Stimulated activated CD4-positive, alpha-beta T cell treated with anti-CD3 and anti-CD28 coated beads, Interleukin-1b, Interleukin-23, amount 100 ng/mL, for 24 hours (primary cell): ENCODE data around the gene RAN.
"Not testable (repeated sequence)": the region's sequence is repeated elsewhere in the genome, so short reads cannot be mapped to it uniquely, and the experiment has no call there.

ENCODE experiments used
- DNase-seq, 4 experiments: peaks; one replicate each; pipeline ENCODE4 v3.0.0-alpha.2; 2020; ENCODE audit warnings: low read depth in 4 of 4, low spot score in 1 of 4

Gene RAN

DNA sequence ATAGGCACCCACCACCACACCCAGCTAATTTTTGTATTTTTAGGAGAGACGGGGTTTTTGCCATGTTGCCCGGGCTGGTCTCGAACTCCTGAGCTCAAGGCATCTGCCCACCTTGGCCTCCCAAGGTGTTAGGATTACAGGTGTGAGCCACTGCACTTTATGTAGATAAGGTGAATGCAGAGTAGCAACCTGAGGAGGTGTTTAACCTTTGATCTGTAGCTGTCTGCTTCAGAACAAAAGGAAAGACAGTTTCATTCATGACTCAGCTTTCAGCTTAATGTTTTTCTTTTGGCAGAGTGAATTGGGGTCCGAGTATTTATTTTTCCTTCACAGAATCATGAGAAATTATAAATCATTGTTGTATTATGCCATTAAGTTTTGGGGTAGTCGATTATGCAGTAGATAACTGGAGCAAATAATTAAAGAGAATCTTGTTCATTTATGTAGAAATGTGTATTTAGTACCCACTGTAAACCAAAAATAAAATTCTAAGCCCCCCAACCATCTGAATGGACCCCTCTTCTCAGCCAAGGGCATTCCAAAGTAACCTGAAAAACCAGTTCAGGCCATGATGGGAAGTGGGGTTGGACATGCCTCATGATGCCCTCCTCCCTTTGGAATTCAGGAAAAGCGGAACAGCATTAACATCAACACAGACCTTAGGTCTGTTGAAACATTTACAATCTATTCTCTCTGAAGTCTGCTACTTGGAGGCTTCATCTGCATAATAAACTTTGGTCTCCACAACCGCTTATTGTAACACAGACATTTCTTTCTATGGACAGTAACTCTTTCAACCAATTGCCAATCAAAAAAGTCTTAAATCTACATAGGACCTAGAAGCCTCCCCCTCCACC is 22.1 kb upstream of the RAN start:
- no peak for DNase-seq

DNA sequence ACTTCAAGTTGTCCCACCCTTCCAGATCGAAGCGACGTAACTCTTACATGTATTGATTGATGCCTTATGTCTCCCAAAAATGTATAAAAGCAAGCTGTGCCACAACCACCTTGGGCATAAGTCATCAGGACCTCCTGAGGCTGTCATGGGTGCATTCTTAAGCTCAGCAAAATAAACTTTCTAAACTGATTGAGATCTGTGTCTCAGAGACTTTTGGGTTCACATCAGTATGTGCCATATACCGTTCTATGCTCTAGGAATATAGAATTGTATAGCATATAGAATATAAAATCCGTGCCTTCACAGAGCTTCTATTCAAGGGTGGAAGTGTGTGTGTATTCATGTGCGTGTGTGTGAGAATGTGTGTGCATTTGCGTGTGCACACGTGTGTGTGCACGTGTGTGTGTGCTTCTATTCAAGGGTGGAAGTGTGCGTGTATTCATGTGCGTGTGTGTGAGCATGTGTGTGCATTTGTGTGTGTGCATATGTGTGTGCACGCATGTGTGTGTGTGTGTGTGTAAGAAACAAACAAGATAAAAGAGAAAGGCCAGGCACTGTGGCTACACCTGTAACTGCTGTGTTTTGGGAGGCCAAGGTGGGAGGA is 21.3 kb upstream of the RAN start:
- no peak for DNase-seq

DNA sequence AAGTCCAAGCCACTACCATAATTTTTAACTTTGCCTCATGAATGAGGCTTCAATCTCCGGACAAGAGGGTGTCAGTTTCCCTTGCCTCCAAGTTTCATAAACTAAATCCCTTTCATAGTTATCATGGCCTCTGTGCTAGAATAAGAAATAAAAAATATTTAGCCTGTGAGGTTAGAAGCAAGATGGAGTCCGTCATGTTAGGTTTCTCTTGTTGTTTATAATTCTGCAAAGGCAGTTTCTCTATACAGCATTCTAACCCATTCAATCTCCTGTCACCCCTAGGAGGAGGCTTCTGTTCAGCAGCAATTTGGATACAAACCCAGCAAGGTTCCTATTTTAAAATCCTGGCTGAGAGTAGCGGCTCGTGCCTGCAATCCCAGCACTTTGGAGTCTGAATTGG is 15.8 kb upstream of the RAN start:
- no peak for DNase-seq

DNA sequence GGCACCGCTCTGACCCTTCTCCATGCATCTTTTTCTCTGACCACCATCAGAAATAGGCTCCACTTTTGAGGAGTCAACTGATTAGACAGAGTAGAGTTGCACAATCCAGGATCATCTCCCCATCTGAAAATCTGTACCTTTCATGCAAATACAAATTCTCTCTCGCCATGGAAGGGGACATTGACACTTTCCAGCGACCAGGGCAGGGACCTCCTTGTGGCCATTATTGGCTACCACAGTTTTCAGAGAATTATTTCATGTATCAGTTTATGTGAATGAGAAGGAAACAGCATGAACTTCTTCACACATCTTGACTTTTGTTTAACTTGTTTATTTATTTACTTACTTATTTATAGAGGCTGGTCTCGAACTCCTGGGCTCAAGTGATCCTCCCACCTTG is 13.8 kb upstream of the RAN start:
- no peak for DNase-seq

DNA sequence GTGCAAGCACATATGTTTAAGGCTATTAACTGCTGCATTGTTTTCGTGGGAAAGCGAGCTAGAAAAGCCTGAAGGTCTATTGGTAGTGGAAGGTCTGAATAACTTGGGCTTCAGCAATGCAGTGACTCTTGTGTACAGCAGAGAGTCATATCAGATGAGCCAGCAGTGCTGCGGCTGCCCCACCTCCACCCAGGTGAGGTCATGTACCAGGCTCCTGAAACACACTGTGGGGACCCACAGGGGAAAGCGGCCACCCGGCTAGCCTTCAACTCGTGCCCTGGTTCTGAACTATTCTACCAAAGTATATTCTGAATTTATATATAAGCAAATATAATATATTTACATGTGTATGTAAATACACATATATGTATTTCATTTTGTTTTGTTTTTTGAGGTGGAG is 12.7 kb upstream of the RAN start:
- no peak for DNase-seq

DNA sequence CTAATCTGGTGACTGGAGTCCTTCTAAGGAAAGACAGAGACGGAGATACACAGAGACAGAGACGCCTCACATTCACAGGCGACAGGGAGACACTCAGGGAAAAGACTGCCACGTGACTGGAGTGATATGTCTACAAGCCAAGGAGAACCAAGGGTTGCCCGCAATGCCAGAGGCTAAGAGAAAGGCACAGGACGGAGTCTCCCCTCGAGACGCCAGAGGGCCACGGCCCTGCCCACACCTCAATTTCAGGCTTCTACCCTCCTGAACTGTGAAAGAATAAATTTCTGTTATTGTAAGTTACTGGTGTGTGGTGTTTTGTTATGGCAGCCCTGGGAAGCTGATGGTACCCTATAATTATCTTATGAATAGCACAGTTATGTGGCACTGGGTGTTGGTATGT is 11.6 kb upstream of the RAN start:
- DNase-seq = no peak

DNA sequence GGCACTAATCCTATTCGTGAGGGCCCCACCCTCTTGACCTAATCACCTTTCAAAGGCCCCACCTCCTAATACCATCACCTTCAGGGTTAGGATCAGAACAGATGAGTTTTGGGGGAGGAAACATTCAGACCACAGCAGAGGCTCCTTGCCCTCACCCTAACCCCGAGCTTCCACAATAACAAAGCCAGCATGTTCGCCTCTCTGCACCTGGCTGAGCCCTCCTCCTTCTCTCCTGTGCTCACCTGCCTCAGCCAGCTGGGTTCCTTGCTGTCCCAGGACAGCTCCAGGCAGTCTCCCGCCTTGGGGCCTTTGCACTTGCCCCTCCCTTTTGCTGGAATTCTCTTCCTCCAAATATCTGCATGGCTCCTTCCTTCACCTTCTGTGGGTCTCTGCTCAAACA is 9.7 kb upstream of the RAN start:
- no peak for DNase-seq

DNA sequence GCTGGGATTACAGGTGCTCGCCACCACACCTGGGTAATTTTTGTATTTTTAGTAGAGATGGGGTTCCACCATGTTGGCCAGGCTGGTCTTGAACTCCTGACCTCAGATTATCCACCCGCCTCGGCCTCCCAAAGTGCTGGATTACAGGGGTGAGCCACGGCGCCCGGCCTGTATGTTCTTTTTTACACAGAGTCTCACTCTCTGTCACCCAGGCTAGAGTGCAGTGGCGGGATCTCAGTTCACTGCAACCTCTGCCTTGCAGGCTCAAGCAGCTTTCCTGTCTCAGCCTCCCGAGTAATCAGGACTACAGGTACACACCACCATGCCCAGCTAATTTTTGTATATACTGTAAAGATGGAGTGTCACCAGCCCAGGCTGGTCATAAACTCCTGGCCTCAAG is 9.1 kb upstream of the RAN start:
- DNase-seq = not testable (repeated sequence)

DNA sequence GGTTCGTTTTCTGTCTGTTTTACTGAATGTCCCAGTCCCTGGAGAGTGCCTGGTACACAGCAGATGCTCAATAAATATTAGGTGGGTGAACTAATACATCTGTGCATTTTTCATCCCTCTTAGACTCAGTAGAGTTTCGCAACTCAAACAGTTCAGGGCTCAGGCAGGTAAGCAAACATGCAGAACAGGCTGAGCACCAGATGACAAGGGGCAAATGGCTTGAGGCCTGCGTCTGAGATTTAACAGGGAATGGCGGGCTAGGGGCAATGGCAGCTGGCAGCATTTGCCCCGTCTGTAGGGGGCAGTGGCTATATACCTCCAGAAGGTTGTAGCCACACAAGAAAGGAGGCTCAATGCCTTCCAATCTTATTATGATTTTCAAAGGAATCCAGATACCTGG is 8.6 kb upstream of the RAN start:
- DNase-seq = no peak

DNA sequence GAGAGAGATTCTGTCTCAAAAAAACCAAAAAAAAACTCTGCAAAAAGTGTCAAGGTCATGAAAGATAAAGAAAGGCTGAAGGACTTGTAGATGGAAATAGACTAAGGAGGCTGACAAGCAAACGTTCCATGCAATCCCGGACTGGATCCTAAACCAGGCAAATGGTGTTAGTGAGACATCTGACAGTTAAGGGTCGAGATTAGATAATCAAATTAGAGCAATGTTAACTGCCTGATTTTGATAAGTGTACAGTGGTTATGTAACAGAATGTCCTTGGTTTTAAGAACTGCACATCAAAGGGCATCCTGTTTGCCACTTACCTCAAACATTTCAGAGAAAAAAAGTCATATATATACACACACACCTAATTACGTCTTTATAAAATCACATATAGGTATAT is 3.5 kb upstream of the RAN start:
- DNase-seq = no peak

DNA sequence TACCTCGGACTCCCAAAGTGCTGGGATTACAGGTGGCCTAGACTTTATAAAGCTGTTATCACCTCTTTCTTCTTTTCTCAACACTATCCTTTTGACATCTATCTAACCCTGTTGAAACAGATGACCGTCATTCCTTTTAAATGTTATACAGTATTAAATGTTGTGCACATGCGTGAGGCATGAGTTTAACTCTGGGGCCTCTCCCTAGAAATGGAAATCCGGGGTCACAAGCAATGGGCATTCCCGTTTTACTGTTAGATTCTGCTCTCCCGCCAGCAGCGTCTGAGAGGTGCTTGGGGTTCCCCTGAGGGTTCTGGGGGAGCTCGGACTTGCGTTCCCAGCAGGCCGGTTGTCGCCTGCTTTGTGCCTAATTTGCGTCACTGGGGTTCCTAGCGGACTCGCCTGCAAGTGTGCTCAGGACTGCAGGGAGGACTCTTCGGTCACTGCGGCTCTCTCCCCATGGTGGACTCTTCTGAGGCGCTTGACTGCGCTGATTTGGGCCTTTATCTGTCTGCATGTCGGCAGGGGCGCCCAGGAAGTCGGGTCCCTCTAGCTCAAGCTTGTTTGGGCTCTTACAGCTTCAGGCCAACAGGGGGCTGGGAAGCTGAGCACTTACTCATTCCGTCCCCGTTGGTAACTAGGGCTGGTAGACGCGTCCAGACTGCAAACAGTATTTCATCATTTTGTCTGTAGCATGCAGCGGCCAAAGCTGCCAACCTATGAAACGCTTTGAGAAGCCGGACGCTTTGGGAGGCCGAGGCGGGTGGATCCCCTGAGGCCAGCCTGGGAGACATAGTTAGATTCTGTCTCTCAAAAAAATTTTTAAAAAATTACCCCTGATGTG is 1.2 kb upstream of the RAN start:
- peak; percentile 29 to 59 (median 36) for DNase-seq

DNA sequence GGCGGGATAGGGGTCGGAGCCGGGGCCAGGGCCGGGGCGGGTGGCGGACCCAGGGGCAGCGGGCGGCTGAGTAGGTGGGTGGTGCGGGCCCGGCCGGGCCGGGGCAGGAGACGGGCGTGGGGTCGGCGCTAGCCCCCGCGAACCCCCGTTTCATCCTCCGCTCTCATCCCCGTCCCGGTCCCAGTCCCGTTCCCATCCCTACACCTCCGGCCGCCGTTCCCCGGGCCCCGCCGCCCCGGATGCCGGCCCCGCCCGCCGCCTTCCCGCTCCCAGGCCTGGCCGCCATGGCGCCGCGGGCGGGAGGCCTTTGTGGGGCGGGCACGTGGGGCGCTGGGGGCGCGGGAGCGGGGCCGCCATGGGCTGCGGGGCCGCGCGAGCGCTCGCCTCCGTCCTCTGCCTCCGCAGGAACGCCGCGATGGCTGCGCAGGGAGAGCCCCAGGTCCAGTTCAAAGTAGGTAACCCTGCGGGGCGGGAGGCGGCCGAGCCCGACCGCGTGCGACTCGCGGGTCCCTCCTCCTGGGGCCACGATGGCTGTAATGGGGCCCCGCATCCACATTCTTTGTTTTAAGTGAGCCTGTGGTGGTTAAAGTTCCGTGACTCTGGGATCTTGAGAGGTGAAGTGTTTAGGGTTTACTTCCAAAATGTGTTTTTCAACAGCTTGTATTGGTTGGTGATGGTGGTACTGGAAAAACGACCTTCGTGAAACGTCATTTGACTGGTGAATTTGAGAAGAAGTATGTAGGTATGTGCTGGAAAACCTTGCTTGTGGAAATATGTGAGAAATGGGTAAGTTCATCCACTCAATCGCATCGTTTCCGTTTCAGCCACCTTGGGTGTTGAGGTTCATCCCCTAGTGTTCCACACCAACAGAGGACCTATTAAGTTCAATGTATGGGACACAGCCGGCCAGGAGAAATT is 572 bp downstream of the RAN start:
- peak in 2 of 4 experiments; percentile 20 to 25 for DNase-seq

DNA sequence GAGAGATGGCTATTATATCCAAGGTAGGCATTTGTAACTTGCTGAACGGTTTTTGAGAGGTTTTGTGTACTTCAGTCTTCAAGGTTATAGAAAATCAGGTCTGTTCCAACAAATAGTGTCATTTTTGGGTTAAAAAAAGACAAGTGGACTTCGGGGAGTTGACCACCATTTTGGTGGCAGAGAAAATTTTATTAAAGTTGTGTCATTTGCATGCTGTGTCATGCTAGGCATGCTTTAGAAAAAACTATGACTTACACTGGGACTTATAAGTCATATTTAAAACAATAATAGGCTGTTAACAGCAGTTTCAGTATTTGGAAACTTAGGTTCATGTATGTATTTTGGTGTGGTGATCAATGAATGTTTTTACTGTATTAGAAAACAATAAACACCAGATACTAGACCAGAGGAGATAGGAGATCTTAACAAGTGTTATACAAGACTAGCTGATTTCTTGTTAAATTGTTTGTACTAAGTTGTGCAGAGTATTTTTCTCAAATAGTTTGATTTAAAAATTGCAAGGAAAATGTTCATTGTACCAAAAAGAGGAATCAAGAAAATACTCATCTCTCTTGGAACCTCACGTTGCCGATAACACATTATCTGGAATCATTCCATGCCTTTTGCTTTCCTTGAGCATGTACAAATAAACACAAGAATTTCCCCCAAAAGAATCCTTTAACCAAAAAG is 1.4 kb downstream of the RAN start:
- DNase-seq = no peak

DNA sequence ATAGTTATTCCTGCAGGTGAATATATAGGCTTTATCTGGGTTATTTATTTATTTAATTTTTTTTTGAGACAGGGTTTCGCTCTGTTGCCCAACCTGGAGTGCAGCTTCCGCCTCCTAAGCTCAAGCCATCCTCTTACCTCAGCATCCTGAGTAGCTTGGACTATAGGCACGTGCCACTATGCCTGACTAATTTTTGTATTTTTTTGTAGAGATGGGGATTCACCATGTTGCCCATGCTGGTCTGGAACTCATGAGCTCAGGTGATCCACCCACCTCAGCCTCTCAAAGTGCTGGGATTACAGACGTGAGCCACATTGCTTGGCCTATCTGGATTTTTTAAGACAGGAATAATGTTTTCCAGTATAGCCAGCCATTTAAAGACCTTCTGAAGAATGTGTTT is 2.0 kb downstream of the RAN start:
- no peak for DNase-seq

DNA sequence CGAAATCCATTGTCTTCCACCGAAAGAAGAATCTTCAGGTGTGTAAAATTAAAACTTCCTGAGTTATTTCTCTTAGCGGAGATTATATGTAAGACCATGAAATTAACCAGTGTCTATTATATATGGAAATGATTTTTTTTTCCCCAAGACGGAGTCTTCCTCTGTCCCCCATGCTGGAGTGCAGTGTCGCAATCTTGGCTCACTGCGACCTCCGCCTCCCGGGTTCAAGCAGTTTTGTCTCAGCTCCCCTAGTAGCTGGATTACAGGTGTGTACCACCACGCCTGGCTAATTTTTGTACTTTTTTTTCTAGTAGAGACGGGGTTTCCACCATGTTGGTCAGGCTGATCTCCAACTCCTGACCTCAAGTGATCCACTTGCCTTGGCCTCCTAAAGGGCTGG is 2.8 kb downstream of the RAN start:
- no peak for DNase-seq

DNA sequence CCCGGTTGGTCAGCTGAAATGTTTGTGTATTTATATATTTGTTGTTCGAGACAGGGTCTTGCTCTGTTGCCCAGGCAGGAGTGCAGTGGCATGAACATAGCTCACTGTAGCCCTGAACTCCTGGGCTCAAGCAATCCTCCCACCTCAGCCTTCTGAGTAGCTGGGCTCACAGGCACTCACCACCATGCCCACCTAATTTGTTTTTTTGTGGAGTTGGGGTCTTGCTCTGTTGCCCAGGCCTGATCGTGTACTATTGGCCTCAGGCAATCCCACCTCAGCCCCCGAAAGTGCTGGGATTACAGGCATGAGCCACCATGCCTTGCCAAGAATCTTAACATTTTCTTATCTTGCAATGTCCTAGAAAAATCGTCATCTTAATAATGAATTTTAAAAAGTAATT is 3.3 kb downstream of the RAN start:
- no peak for DNase-seq

DNA sequence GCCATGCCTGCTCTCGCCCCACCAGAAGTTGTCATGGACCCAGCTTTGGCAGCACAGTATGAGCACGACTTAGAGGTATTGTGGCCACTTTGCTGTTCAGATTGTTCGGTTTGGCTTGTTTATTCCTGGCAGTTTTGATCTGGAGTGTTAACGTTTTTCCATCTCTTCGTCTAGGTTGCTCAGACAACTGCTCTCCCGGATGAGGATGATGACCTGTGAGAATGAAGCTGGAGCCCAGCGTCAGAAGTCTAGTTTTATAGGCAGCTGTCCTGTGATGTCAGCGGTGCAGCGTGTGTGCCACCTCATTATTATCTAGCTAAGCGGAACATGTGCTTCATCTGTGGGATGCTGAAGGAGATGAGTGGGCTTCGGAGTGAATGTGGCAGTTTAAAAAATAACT is 3.8 kb downstream of the RAN start:
- not testable (repeated sequence) for DNase-seq

DNA sequence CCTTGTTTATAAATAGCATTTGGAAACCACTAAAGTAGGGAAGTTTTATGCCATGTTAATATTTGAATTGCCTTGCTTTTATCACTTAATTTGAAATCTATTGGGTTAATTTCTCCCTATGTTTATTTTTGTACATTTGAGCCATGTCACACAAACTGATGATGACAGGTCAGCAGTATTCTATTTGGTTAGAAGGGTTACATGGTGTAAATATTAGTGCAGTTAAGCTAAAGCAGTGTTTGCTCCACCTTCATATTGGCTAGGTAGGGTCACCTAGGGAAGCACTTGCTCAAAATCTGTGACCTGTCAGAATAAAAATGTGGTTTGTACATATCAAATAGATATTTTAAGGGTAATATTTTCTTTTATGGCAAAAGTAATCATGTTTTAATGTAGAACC is 4.4 kb downstream of the RAN start:
- no peak for DNase-seq

DNA sequence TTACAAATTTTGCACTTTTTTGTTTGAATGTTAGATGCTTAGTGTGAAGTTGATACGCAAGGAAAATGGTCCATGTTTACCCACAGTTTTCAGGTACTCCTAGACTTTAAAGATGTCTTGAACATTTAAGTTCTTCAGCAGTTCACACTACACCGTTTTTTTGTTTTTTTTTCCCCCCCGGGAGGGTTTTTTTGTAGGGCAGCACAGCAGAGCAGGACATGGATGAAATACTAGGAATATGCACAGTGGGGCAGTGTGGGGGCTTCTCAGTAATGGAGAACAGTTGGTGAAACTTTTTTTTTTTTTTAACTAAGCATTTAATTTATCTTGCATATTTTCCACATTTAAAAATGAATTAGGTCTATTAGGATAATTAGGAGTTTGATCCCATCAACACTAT is 4.9 kb downstream of the RAN start:
- no peak for DNase-seq

DNA sequence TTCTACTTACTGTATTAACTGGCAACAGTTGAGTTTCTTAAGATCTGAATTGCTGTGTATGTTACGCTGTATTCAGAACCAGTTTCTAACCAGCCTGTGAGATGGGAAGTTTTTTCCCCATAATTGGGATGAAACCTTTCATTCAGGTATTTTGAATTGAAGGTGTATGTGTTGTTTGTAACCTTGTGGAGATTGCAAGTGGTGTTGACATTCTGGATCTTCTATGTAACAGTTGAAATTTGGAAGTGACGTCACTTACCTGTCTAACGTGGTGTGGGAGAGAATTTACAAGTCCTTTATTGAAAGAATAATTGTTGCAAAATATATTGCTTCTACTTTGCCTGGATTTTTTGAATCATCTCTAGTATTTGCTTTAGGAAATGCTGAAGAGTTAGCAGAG is 5.5 kb downstream of the RAN start:
- no peak for DNase-seq
